Measurements from ENCODE around the gene MND1. TPM values are rescaled to one million over a fixed set of nuclear protein-coding genes. Genes with fewer than 3 reads are reported as not detected.
"Not testable (repeated sequence)": the region's sequence is repeated elsewhere in the genome, so short reads cannot be mapped to it uniquely, and the experiment has no call there.

Gene MND1
- total RNA-seq, 1 donor = 0.52 TPM

GRCh38 chr4:153432965-153433753, 88.7 kb downstream of the MND1 start:
- peaks cover 43% of the 10 kb centered on the region for H3K4me1 ChIP-seq (ENCODE audit: insufficient read depth, low read length)
- H3K4me3 ChIP-seq (ENCODE audit: low read length) = peak overlapping the region; percentile 46
- H3K27me3 ChIP-seq (ENCODE audit: insufficient read depth, low read length) = no peaks in the 10 kb centered on the region
- no peaks in the 10 kb centered on the region for H3K9me3 ChIP-seq (ENCODE audit: low read depth, low read length)

- H3K27me3 ChIP-seq (ENCODE audit: insufficient read depth, low read length) = no peaks in the 10 kb centered on the region
- no peaks in the 10 kb centered on the region for H3K9me3 ChIP-seq (ENCODE audit: low read depth, low read length)
- peaks cover 44% of the 10 kb centered on the region for H3K4me1 ChIP-seq (ENCODE audit: insufficient read depth, low read length)
- peak overlapping the region; percentile 46 for H3K4me3 ChIP-seq (ENCODE audit: low read length)
Observed at GRCh38 chr4:153433754-153434105, 89.2 kb downstream of the MND1 start.

- no peaks in the 10 kb centered on the region for H3K27me3 ChIP-seq (ENCODE audit: insufficient read depth, low read length)
- H3K4me1 ChIP-seq (ENCODE audit: insufficient read depth, low read length) = peaks cover 45% of the 10 kb centered on the region
- H3K4me3 ChIP-seq (ENCODE audit: low read length) = no peak overlapping the region
- H3K9me3 ChIP-seq (ENCODE audit: low read depth, low read length) = no peaks in the 10 kb centered on the region
Observed at GRCh38 chr4:153434190-153434589, 89.7 kb downstream of the MND1 start.

GRCh38 chr4:153438916-153439756, 94.6 kb downstream of the MND1 start:
- Histone ChIP-seq H3K27me3 (ENCODE audit: insufficient read depth, low read length) (no peaks in the 10 kb centered on the region), H3K4me3 (ENCODE audit: low read length) (peak overlapping the region; percentile 33), H3K4me1 (ENCODE audit: insufficient read depth, low read length) (peaks cover 32% of the 10 kb centered on the region), H3K9me3 (ENCODE audit: low read depth, low read length) (no peaks in the 10 kb centered on the region)

- H3K4me1 ChIP-seq (ENCODE audit: insufficient read depth, low read length) = peaks cover 28% of the 10 kb centered on the region
- no peak overlapping the region for H3K4me3 ChIP-seq (ENCODE audit: low read length)
- no peaks in the 10 kb centered on the region for H3K27me3 ChIP-seq (ENCODE audit: insufficient read depth, low read length)
- no peaks in the 10 kb centered on the region for H3K9me3 ChIP-seq (ENCODE audit: low read depth, low read length)
Observed at GRCh38 chr4:153439831-153440230, 95.3 kb downstream of the MND1 start.

GRCh38 chr4:153440475-153440874, 96.0 kb downstream of the MND1 start:
- Histone ChIP-seq H3K4me1 (ENCODE audit: insufficient read depth, low read length) (peaks cover 28% of the 10 kb centered on the region), H3K4me3 (ENCODE audit: low read length) (no peak overlapping the region), H3K9me3 (ENCODE audit: low read depth, low read length) (no peaks in the 10 kb centered on the region)

GRCh38 chr4:153447175-153447905, 102.9 kb downstream of the MND1 start:
- H3K9me3 ChIP-seq (ENCODE audit: low read depth, low read length) = no peaks in the 10 kb centered on the region
- H3K4me1 ChIP-seq (ENCODE audit: insufficient read depth, low read length) = peaks cover 36% of the 10 kb centered on the region
- H3K27me3 ChIP-seq (ENCODE audit: insufficient read depth, low read length) = no peaks in the 10 kb centered on the region
- no peak overlapping the region for H3K4me3 ChIP-seq (ENCODE audit: low read length)

More at GRCh38 chr4:153440475-153440874, 96.0 kb downstream of the MND1 start:
- H3K27me3 ChIP-seq (ENCODE audit: insufficient read depth, low read length) = no peaks in the 10 kb centered on the region

GRCh38 chr4:153448003-153448731, 103.7 kb downstream of the MND1 start:
- Histone ChIP-seq H3K4me3 (ENCODE audit: low read length) (no peak overlapping the region), H3K27me3 (ENCODE audit: insufficient read depth, low read length) (no peaks in the 10 kb centered on the region), H3K9me3 (ENCODE audit: low read depth, low read length) (no peaks in the 10 kb centered on the region), H3K4me1 (ENCODE audit: insufficient read depth, low read length) (peaks cover 44% of the 10 kb centered on the region)

GRCh38 chr4:153449338-153449737, 104.8 kb downstream of the MND1 start:
- no peak overlapping the region for H3K4me3 ChIP-seq (ENCODE audit: low read length)
- peaks cover 51% of the 10 kb centered on the region for H3K4me1 ChIP-seq (ENCODE audit: insufficient read depth, low read length)
- no peaks in the 10 kb centered on the region for H3K9me3 ChIP-seq (ENCODE audit: low read depth, low read length)
- no peaks in the 10 kb centered on the region for H3K27me3 ChIP-seq (ENCODE audit: insufficient read depth, low read length)

GRCh38 chr4:153450544-153450917, 106.0 kb downstream of the MND1 start:
- no peak overlapping the region for H3K4me3 ChIP-seq (ENCODE audit: low read length)
- peaks cover 51% of the 10 kb centered on the region for H3K4me1 ChIP-seq (ENCODE audit: insufficient read depth, low read length)
- no peaks in the 10 kb centered on the region for H3K9me3 ChIP-seq (ENCODE audit: low read depth, low read length)
- no peaks in the 10 kb centered on the region for H3K27me3 ChIP-seq (ENCODE audit: insufficient read depth, low read length)

- not testable (repeated sequence) for H3K9me3 ChIP-seq (ENCODE audit: low read depth, low read length); H3K4me3 ChIP-seq (ENCODE audit: low read length); H3K27me3 ChIP-seq (ENCODE audit: insufficient read depth, low read length)
- peaks cover 51% of the 10 kb centered on the region for H3K4me1 ChIP-seq (ENCODE audit: insufficient read depth, low read length)
Observed at GRCh38 chr4:153451145-153451544, 106.7 kb downstream of the MND1 start.

- H3K4me3 ChIP-seq (ENCODE audit: low read length) = no peak overlapping the region
Observed at GRCh38 chr4:153451911-153452657, 107.6 kb downstream of the MND1 start.

GRCh38 chr4:153452658-153453378, 108.3 kb downstream of the MND1 start:
- peaks cover 51% of the 10 kb centered on the region for H3K4me1 ChIP-seq (ENCODE audit: insufficient read depth, low read length)
- no peaks in the 10 kb centered on the region for H3K27me3 ChIP-seq (ENCODE audit: insufficient read depth, low read length)
- H3K4me3 ChIP-seq (ENCODE audit: low read length) = no peak overlapping the region
- H3K9me3 ChIP-seq (ENCODE audit: low read depth, low read length) = no peaks in the 10 kb centered on the region

More at GRCh38 chr4:153451911-153452657, 107.6 kb downstream of the MND1 start:
- H3K27me3 ChIP-seq (ENCODE audit: insufficient read depth, low read length) = no peaks in the 10 kb centered on the region
- H3K4me1 ChIP-seq (ENCODE audit: insufficient read depth, low read length) = peaks cover 51% of the 10 kb centered on the region
- H3K9me3 ChIP-seq (ENCODE audit: low read depth, low read length) = no peaks in the 10 kb centered on the region

All from mononuclear cell (primary cell).